GM18498 (cell line): Measurements from ENCODE around the gene DCLRE1A.
"Not testable (repeated sequence)": the region's sequence is repeated elsewhere in the genome, so short reads cannot be mapped to it uniquely, and the experiment has no call there.

Experiments used
- ATAC-seq: cut with Tn5 transposase; IDR thresholded peaks from one replicate; pipeline ENCODE4 v1.9.1; 2021; ENCODE audit warnings: mild to moderate bottlenecking, moderate library complexity; ENCODE audit not compliant: unreplicated experiment

The DCLRE1A gene

GRCh38 chr10:113859261-113859660, 5.4 kb upstream of the DCLRE1A start:
- peak; percentile 43 for ATAC-seq

DNA sequence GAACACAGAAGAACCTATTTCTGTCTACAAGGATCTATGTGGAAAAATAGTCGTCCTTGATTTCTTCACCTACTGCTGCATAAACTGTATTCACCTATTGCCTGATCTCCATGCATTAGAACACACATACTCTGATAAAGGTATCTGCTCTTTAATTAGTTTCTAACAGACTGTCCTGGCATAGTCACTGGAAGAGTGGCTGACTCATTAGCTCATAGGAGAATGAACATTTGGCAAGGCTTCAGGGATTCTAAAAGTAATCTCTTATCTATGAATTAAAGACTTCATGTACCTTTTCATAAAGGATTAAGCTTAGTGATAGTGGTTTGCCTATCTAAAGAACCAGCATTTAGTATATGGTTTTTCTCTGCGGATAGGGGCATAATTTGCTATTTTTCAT, 4.7 kb upstream of the DCLRE1A start:
- no peak for ATAC-seq

GRCh38 chr10:113857210-113857609, 3.3 kb upstream of the DCLRE1A start:
- ATAC-seq: no peak

DNA sequence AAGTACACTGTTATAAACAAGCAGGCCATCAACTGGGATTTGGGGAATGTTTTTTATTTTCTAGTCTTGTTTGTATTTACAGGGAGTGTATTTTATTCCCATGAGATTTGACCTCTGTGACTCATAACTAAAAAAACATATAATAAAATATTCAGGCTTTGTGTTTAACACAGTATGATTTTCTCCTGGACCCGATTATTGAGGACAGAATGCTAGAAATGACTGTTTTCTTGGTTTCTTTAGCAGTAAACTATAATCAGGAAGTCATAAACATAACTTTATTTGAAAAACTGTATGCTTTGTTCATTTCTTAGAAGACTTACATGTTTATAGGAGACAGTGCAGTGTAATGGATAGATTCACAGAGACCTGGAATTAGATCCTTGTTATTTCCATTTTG, 2.7 kb upstream of the DCLRE1A start:
- ATAC-seq: no peak

GRCh38 chr10:113854761-113855588, 1.1 kb upstream of the DCLRE1A start:
- peak; percentile 41 for ATAC-seq

GRCh38 chr10:113853578-113854012, 287 bp downstream of the DCLRE1A start:
- no peak for ATAC-seq

DNA sequence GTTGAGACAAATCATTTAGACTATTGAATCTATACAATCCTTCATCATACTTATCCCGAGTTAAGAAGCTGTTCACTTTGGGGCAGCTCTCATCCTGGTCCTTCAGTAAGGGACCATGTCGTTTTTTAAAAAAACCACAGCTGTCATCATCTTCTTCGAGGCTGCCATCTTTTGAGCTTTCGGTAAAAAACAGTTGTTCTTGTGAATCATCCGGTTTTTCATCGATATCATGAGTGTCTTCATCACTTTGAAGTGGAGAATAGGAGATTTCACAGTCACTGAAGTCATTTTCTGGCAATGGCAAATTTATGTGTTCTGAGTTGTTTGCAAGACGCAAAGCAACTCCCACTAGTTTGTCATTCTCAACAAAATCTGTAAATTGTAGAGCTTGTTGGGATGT, 3.9 kb downstream of the DCLRE1A start:
- no peak for ATAC-seq

DNA sequence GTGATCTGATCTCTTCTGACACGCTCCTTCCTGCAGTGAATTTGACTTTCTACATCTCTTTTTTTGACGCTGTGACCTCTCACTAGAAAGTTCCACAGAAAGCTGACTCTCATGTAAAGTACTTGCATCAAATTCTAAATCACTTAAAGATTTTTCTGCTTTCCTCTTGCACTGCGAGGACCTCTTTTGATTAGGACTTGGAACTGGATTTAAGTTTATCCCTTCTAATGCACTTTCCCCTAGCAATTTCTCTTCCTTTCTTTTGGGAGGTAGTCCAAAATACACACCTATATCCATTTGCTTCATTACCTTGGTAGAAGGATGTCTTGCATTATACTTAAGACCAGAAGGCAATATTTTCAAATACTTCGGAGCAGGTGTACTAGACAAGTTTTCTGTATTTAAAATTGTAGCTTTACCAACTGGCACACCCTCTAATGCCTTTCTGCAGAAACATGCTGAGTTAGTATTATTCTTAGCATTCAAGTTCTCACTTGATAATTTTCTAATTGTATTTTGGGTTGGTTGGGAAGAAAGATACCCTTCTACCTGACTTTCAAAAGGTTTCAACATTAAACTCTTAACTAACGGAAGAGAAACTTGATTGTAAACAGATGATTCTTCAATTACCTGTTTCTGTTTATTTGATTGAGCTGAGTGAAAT, 4.6 kb downstream of the DCLRE1A start:
- ATAC-seq: no peak

DNA sequence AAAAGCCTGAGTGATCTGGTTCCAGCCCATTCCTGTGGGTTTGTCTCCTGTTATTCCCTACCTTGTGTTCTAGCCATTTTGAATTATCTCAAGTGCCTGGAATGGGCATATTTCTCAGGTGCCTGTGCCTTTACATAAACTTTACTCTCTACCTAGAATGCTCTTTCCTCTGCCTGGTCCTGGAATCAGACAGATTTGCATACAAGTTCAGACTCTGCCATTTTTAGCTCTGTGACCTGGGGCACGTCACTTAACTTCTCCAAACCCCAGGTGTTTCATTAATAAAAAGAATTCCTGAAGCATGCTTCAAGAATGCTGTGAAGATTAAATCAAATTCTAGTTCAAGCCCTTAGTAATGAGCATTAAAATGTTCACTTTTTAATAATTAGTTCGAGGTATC, 7.8 kb downstream of the DCLRE1A start:
- ATAC-seq: no peak

- ATAC-seq: no peak
Measured at GRCh38 chr10:113843972-113844485, 9.9 kb downstream of the DCLRE1A start.

- ATAC-seq: no peak
Measured at GRCh38 chr10:113842171-113842570, 11.7 kb downstream of the DCLRE1A start.

DNA sequence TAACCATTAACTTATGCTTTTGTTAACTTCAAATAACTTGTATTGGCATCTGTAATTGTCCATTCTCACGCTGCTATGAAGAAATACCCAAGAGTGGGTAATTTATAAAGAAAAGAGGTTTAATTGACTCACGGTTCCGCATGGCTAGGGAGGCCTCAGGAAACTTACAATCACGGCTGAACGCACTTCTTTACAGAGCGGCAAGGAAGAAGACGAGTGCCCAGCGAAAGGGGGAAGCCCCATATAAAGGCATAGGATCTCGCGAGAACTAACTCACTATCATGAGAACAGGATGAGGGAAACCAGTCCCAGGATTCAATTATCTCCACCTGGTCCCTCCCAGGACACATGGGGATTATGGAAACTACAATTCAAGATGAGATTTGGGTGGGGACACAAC, 25.3 kb downstream of the DCLRE1A start:
- not testable (repeated sequence) for ATAC-seq

DNA sequence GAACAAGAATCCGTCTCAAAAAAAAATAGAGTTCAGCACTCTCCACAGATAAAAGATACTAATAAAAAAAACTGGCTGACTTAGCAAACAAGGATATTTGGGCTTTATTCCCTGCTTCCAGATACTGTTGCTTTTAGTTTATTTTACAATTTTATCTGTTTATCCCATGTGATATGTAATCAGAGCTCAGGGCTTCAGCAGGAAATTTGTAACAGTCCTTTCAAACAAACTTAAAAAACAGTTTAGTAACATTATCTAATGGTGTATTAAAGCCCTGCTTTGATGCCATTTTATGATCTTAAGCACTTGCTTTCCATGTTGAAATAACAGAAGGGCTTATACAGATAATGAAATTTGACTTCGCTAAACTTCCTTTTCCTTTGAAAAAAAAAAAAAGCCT, 28.1 kb downstream of the DCLRE1A start:
- no peak for ATAC-seq

DNA sequence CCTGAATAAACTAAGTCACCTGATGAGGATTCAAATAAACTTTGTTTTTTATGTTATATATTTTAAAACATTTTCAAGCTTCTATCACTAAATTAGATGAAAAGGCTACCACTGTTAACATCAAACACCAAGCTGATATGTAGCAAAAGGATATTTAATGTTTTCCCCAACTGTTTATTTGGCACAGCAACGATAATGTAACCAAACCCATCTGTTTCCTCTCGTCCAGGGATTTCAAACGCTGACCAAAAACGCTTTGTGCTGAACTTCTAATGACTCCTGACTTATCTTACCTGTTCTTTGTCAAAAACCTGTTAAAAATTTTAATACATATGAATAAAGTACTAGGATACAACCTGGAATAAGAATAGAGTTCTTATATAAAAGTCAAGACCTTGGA, 30.5 kb downstream of the DCLRE1A start:
- no peak for ATAC-seq

DNA sequence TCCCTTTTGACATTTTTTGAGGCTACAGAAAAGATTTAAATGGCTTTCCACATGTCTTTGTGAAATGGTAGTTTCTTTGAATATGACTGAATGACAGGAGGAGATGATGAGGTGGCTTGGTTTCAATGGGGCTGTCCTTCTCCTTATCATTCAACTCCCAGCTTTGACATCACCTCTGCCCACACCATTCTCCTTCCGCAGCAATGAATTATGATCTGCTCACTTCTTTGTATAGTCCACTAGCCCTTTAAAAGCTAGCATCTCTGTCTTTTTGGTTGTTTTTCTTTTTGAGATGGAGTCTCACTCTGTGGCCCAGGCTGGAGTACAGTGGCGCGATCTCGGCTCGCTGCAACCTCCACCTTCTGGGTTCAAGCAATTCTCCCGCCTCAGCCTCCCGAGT, 31.7 kb downstream of the DCLRE1A start:
- ATAC-seq: no peak

GRCh38 chr10:113821306-113821705, 32.6 kb downstream of the DCLRE1A start:
- not testable (repeated sequence) for ATAC-seq

DNA sequence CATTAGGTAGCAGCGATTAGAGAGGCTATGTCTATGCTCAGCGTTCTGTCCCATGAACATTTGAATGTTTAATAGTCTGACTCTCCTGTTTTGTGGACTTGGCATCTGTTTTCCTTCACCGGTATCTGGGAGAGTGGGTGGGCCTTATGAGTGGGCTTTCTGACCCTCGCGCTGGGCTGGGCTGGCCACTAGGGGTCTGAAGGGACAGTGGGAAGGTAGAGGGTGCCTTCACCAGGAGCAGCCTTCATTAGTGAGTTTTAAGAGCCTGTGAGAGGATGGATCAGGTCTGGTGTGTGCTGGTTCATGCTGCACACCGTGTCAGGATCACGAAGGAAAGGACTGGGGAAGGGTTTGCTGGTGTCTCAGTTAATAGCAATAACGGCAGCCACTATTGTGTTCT, 33.4 kb downstream of the DCLRE1A start:
- ATAC-seq: no peak

DNA sequence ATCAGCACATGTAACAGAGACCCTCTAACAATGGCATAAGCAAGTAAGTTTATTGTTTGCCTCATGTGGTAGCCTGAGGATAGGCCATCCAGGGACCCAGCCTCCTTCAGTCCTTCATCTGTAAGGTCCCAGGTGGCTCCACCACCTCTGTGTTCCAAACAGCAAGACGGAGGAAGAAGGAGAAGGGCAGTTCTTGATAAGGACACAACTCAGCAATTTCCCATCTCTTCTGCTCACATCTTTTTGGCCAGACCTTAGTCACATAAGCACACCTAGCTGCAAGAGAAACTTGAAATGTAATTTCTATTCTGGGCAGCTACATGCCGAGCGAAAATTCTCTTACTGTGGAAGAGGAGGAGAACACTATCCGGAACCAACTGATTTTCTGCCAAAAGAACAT, 33.9 kb downstream of the DCLRE1A start:
- ATAC-seq: no peak

DNA sequence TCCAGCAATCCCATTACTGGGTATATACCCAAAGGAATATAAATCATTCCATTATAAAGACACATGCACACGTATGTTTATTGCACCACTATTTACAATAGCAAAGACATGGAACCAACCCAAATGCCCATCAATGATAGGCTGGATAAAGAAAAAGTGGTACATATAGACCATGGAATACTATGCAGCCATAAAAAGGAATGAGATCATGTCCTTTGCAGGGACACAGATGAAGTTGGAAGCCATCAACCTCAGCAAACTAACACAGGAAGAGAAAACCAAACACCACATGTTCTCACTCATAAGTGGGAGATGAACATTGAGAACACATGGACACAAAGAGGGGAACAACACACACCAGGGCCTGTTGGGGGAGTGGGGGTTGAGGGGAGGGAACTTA, 39.2 kb downstream of the DCLRE1A start:
- not testable (repeated sequence) for ATAC-seq

DNA sequence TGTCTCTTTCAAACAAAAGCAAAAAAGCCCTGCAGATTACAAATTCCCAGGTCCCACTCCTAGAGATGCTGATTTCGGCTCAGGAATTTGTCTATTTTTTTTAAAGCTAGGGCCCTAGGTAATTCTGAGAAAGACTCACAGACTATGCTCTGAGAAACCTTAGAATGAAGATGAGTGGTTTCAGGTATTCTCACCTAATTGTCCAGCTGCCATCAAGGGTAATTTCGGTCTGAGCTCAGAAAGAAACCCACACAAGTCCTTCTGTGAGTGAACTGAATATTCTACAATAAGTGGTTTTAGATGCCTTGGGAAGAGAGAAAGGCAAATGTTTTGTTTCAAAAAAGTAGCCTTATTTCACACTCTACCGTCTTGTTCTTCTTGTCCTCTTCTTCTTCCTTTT, 45.7 kb downstream of the DCLRE1A start:
- ATAC-seq: no peak

DNA sequence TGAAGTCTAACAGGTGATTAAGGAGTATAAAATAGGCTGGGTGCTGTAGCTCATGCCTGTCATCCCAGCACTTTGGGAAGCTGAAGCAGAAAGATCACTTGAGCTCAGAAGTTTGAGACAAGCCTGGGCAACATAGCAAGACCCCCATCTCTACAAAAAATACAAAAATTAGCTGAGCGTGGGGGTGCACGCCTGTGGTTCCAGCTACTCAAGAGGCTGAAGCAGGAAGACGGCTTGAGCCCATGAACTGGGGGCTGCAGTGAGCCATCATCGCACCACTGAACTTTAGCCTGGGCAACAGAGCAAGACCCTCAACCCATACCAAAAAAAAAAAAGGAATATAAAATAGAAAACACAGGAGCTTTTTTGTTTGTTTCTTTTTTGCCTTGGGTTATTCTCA, 47.4 kb downstream of the DCLRE1A start:
- ATAC-seq: no peak

- no peak for ATAC-seq
Measured at GRCh38 chr10:113802997-113803396, 50.9 kb downstream of the DCLRE1A start.
